ENCODE measurements around the gene MALT1.
"Not testable (repeated sequence)": the region's sequence is repeated elsewhere in the genome, so short reads cannot be mapped to it uniquely, and the experiment has no call there.

DNA sequence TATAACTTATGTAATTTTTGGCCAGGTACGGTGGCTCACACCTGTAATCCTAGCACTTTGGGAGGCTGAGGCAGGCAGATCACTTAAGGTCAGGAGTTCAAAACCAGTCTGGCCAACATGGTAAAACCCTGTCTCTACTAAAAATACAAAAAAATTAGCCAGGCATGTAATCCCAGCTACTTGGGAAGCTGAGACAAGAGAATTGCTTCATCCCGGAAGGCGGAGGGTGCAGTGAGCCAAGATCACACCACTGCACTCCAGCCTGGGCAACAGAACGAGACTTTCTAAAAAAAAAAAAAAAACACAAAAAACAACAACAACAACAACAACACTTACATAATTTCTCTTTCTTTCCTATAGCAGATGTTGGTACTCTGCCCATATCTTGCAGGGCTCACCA is 105.3 kb downstream of the MALT1 start:
- TF ChIP-seq, protein P1, sequence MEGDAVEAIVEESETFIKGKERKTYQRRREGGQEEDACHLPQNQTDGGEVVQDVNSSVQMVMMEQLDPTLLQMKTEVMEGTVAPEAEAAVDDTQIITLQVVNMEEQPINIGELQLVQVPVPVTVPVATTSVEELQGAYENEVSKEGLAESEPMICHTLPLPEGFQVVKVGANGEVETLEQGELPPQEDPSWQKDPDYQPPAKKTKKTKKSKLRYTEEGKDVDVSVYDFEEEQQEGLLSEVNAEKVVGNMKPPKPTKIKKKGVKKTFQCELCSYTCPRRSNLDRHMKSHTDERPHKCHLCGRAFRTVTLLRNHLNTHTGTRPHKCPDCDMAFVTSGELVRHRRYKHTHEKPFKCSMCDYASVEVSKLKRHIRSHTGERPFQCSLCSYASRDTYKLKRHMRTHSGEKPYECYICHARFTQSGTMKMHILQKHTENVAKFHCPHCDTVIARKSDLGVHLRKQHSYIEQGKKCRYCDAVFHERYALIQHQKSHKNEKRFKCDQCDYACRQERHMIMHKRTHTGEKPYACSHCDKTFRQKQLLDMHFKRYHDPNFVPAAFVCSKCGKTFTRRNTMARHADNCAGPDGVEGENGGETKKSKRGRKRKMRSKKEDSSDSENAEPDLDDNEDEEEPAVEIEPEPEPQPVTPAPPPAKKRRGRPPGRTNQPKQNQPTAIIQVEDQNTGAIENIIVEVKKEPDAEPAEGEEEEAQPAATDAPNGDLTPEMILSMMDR (IDR thresholded peaks at IDR 0.05): not testable (repeated sequence)
- not testable (repeated sequence) for TF ChIP-seq POLR2A, EP300 (IDR thresholded peaks at IDR 0.05)

Measured in sigmoid colon (tissue), 4 donors.